ENCODE measurements around the gene COX4I2.
"Not testable (repeated sequence)": the region's sequence is repeated elsewhere in the genome, so short reads cannot be mapped to it uniquely, and the experiment has no call there.

Gene COX4I2

DNA sequence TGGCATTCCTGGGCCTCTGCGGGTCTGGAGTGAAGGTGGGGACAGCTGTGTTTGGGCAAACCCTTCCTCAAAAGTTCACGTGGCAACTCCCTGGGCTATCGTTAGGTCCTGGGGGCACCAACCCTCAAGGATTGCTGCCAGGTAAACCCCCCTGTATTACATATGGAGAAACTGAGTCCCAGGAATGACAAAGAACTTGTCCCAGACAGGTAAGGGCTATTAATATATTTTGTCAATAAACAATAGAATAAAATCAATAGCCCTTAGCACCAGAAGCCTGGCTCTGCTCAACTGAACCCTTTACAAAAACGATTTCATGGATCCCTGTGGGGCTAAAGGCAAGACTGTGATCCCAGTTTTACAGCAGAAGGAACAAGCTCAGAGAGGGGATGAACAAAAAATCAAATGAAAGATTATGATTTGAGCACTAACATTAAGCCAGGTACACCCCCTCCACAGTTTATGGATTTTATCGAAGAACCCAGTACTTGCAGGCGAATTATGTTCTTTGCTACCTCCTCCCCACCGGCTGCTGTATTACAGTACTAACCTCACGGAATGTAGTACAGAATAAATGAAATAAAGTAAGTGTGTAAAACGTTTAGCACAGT, 30.0 kb upstream of the COX4I2 start:
- in situ Hi-C loops (cut with HindIII; ENCODE audit: low sequenced_read_pairs), result no loop called here

DNA sequence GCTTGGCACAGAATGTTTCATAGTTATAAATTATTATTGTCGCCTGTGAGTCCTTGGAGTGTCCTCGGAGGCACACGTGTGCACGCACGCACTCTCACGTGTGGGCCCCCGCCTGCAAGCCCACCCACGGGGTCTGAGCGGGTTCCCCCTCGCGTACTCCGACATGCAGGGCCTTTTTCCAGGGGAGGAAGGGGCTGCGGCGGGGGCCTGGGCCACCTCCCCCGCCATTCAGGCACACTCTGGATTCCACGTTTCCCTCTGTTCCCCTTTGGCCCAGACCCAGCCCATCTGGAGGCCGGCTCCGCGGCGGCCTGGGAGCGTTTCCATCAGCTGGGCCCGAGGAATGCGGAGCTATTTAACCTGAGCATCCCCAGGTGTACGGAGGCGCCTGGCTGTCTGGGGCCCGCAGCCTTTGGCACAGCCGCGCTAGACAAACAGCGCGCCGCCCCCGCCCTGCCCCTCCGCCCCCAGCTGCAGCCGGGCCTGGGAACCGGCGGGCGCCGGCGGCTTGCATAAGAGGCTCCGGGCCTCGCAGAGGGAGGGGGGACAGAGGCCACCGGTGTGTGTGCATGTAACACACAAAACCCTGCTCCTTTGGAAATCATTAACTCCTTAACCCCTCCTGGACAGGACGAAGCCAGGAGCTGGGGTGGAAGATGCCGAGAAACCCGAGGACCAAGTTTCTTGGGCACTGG, 29.3 kb upstream of the COX4I2 start:
- in situ Hi-C loops (cut with HindIII; ENCODE audit: low sequenced_read_pairs), result no loop called here

DNA sequence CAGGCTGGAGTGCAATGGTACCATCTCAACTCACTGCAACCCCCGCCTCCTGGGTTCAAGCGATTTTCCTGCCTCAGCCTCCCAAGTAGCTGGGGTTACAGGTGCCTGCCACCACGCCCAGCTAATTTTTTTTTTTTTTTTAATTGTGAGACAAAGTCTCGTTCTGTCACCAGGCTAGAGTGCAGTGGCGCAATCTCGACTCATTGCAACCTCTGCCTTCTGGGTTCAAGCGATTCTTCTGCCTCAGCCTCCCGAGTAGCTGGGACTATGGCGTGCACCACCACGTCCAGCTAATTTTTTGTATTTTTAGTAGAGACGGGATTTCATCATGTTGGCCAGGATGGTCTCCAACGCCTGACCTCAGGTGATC, 25.5 kb upstream of the COX4I2 start:
- in situ Hi-C loops (cut with HindIII; ENCODE audit: low sequenced_read_pairs), result not testable (repeated sequence)

DNA sequence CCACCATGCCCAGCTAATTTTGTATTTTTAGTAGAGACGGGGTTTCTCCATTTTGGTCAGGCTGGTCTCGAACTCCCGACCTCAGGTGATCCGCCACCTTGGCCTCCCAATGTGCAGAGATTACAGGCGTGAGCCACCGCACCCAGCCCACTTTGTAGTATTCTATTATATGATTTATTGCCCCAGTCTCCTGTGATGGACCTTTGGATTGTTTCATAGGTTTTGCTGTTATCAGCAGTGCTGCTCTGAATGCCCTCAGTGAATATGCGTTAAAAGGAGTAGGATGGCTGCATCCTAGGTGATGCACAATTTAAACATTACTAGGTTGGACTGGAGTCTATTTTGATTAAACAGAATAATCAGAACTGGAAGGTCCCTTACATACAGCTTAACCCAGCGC, 22.3 kb upstream of the COX4I2 start:
- in situ Hi-C loops (cut with HindIII; ENCODE audit: low sequenced_read_pairs), result no loop called here

DNA sequence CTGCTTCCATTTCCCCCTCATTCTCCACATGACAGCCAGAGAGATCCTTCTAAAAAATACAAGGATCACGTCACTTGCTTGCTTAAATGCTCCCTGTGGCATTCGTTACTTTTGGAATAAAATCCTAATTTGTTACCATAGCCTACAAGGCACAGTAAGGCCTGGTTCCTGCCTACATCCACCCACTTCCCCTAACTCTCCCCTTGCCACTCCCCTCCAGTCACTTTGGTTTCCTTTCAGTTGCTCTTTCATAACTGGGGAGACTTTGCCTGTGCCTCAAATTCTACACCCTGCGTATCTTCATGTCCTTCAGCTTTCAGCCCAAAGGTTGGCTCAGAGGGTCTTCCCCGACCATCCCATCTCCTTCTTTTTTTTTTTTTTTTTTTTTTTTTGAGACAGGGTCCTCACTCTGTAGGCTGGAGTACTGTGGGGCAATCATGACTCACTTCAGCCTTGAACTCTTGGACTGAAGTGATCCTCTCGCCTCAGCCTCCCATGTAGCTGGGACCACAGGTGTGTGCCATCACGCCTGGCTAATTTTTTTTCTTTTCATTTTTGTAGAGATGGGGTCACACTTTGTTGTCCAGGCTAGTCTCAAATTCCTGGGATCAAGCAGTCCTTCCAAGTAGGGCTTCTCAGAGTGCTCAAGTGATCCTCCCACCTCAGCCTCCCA, 20.1 kb upstream of the COX4I2 start:
- in situ Hi-C loops (cut with HindIII; ENCODE audit: low sequenced_read_pairs), result no loop called here

DNA sequence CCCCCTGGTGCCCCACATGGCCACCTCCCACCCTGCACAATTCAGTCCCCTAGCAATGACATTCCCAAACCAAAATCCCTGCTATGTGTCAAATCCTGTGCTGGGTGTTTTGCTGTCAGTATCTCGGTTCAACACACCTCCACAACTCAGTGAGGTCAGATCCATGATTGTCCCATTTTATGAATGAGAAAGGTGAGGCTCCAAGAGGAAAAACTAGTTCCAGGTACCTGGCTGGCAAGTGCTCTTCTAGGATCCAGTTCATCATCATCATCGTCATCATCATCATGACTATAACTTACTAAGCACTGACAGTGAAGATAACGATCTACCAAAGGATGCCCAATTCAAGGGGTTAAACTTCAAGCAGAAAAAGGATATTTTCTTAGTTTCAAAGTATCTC, 17.5 kb upstream of the COX4I2 start:
- in situ Hi-C loops (cut with HindIII; ENCODE audit: low sequenced_read_pairs), result no loop called here

DNA sequence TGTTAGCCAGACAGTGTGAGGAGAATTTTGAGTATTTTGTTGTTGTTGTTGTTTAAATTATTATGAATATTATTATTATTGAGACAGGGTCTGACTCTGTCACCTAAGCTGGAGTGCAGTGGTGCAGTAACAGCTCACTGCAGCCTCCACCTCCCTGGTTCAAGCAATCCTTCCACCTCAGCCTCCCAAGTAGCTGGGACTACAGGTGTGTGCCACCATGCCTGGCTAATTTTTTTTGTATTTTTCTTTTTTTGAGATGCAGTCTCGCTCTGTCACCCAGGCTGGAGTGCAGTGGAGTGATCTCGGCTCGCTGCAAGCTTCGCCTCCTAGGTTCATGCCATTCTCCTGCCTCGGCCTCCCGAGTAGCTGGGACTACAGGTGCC, 14.6 kb upstream of the COX4I2 start:
- in situ Hi-C loops (cut with HindIII; ENCODE audit: low sequenced_read_pairs), result not testable (repeated sequence)

DNA sequence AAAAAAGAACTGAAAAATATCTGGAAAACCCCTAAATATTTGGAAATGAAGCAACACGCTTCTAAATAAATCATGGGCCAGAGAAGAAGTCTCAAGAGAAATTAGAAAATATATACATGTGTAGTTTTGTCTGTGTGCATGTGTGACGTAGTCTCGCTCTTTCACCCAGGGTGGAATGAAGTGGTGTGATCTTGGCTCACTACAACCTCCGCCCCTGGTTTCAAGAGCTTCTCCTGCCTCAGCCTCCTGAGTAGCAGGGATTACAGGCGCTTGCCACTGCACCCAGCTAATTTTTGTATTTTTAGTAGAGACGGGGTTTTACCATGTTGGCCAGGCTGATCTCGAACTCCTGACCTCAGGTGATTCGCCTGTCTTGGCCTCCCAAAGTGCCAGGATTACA, 11.2 kb upstream of the COX4I2 start:
- in situ Hi-C loops (cut with HindIII; ENCODE audit: low sequenced_read_pairs), result not testable (repeated sequence)

DNA sequence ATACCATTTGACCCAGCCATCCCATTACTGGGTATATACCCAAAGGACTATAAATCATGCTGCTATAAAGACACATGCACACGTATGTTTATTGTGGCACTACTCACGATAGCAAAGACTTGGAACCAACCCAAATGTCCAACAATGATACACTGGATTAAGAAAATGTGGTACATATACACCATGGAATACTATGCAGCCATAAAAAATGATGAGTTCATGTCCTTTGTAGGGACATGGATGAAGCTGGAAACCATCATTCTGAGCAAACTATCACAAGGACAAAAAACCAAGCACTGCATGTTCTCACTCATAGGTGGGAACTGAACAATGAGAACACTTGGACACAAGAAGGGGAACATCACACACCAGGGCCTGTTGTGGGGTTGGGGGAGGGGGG, 9.7 kb upstream of the COX4I2 start:
- in situ Hi-C loops (cut with HindIII; ENCODE audit: low sequenced_read_pairs), result not testable (repeated sequence)

DNA sequence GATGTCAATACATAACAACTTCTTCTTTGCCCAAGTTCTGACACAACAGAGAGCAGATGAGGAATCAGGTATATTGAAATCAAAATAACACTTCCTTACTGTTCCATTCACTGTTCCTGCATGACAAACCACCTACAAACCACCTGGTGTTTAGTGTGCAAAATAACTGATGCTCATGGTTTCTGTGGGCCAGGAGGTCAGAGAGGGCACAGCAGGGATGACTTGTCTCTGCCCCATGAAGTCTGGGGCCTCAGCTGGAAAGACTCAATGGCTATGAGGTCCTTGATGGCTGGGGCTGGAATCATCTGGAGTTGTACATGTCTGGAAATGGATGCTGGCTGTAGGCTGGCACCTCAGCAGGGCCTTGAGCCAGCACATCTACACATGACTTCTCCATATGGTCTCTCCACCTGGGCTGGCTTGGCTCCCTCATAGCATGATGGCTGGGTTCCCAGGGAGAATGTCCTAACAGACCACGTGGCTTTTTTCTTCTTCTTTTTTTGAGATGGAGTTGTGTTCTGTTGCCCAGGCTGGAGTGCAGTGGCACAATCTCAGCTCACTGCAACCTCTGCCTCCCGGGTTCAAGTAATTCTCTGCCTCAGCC, 7.4 kb upstream of the COX4I2 start:
- in situ Hi-C loops (cut with HindIII; ENCODE audit: low sequenced_read_pairs), result no loop called here

DNA sequence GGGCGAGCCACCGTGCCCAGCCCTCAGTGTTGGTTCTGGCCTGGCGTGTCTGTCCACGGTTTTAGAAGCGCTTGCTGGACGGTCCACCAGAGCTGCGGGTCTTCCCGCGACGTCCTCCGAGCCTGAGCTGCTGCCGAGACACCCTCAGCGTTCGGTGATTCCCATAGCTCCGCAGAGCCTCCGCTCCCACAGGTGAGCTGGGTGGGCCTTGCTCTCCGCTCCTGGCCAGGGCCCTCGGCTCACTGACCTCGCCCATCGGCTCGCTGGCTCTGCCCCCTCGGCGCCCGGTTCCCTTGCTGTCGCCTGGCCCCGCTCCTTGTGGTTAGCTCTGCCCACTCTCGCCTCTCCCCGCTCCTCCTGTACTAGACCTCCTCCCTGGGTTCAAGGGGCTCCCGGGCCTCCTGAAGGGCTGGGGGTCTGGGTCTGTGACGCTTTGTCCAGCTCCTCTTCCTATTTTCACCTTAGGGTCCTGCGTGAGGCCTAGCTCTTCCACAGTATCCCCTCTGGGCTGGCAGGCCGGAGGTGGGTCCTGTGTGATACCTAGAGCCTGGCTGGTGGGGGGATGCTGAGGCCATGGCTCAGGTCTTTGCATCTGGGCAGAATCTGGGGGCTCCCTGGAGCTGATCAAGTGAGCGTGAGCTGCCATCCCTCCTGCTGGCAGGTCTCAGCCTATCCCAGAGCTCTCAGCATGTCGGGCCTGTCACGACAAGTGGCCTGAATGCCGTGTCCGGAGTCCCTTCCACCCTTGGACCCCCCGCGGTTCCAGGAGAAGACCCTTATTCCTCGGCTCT, 5.0 kb upstream of the COX4I2 start:
- in situ Hi-C loops (cut with HindIII; ENCODE audit: low sequenced_read_pairs), result no loop called here

DNA sequence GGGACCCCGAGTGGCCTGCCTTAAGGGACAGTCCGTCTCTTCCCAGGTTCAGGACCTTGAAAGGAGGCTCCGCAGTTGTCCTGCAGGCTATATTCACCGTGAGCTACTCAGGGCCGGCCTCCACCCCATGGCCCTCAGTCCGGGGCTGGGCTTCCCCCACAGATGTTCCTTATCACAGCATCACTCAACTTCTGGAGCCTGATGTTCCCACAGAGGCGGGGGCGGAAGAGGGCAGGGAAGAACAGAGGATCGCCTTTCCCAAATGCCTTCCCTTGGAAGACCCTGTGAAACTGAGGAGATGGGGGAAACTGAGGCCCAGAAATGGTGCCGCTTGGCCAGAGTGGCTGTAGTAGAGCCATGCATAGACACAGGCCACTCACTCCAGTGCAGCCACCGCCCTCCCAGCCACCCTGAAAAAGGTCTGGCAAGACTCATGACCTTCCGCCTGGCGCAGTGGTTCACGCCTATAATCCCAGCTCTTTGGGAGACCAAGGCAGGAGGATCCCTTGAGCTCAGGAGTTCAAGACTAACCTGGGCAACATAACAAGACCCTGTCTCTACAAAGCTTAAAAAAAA, 4.3 kb upstream of the COX4I2 start:
- in situ Hi-C loops (cut with HindIII; ENCODE audit: low sequenced_read_pairs), result no loop called here

DNA sequence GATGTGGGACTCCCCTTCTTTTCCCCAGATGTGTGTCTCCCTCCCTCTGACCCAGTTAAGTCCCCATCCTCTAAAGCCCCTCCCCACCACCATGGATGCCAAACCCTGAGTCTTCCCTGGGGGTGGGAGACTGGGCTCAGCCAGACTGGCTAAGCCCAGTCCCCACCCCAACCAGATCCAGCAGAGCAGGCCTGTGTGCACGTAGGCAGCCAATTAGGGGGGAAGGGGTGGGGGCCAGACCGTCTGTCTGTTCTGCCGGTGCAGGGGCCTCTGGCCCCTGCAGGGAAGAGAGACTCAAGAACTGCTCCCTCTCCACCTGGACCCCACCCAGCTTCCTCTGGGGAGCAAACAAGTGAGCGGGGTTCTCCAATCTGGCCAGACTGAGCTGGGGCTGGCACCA, 605 bp downstream of the COX4I2 start:
- in situ Hi-C loops (cut with HindIII; ENCODE audit: low sequenced_read_pairs), result no loop called here

DNA sequence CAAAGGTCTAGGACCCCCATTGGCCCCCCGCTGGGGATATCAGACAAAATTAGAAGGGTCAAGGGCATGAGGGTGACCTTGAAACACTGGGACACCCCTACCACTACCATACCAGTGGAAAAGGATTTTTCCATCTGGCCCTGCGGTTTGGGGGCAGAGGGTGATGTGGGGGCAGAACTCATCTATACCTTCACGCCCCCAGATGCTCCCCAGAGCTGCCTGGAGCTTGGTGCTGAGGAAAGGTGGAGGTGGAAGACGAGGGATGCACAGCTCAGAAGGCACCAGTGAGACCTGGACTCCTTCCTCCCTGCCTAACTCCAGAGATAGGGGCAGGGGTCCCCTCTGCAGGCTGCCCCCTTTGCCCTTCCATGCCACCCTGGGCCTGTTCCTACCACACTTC, 1.1 kb downstream of the COX4I2 start:
- in situ Hi-C loops (cut with HindIII; ENCODE audit: low sequenced_read_pairs), result no loop called here

DNA sequence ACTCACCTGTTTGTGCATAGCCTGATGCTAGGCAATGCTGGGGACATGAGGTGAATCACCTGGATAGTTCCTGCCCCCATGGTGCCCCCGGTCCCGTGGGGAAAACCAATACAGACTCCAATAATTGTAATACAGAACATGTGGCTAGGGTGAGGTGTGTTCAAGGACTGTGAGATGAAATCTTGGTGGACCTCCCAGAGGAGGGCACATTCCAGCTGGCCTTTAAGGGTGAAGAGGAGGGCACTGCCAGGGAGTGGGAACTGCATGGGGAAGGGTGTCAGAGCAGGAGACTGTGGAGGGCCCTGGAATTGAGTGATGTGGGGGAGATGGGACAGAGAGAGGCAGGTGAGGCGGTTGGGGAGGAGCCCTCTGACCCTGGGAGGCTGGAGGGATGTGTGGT, 2.5 kb downstream of the COX4I2 start:
- in situ Hi-C loops (cut with HindIII; ENCODE audit: low sequenced_read_pairs), result no loop called here

DNA sequence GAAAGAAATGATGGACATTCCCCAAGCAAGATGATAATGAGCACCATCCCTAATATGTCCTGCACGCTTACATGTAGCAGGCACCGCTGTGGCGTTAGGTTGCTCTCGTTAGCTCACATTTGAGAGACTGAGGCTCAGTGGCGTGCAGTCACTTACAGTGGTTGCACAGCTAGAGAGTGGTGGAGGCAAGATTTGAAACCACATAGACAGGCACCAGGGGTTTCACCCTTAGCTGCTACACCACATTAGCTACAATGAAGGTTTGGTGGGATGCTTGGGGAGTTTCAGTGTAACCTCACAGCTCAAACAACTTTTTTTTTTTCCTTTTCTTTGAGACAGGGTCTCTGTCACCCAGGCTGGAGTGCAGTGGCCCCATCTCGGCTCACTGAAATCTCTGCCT, 3.7 kb downstream of the COX4I2 start:
- in situ Hi-C loops (cut with HindIII; ENCODE audit: low sequenced_read_pairs), result no loop called here

DNA sequence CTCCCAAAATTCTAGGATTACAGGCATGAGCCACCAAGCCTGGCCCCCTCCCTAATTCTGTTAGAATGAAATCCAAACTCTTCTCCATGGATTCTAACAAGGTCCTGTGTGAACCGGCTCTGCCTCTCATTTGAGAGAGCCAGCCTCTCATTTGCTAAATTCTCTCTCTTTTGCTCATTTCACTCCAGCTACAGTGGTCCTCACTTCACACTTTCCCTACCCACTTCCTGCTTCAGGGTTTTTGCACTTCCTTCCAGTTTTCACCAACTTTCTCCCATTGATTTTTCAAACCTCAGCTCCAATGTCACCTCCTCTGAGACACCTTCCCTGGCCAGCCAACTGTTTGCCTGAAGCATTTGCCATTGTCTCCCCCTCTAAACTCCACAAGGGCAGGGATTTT, 5.1 kb downstream of the COX4I2 start:
- in situ Hi-C loops (cut with HindIII; ENCODE audit: low sequenced_read_pairs), result no loop called here

DNA sequence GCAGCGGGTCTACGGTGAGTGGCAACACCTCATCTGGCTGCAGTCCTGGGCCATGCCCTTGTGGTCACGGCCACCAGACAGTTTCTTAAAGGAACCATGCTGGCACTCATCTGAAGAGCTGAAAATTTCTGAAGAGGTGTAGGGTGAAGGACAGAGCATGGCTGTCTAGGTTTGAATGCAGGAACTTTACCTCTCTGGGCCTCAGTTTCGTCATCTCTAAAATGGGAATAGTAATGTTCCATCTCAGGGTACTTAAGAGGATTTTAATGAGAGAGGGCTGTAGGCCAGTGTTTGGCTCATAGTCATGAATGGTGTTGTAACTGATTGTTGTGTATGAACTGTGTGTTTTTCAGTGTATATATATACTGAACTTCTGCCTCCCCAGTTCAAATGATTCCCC, 5.8 kb downstream of the COX4I2 start:
- in situ Hi-C loops (cut with HindIII; ENCODE audit: low sequenced_read_pairs), result no loop called here

DNA sequence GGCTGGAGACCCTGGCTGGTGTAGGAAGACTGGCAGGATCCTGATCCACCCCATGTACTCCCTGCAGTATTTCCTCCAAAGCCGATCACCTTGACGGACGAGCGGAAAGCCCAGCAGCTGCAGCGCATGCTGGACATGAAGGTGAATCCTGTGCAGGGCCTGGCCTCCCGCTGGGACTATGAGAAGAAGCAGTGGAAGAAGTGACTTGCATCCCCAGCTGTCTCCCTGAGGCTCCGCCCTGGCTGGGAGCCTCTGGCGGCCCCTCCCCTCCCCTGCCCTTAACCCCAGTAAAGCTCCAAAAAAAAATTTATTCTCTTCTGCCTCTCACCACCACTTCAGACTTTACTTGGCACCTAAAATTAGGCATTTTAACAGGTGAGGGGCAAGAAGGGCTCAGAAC, 7.0 kb downstream of the COX4I2 start:
- in situ Hi-C loops (cut with HindIII; ENCODE audit: low sequenced_read_pairs), result no loop called here

DNA sequence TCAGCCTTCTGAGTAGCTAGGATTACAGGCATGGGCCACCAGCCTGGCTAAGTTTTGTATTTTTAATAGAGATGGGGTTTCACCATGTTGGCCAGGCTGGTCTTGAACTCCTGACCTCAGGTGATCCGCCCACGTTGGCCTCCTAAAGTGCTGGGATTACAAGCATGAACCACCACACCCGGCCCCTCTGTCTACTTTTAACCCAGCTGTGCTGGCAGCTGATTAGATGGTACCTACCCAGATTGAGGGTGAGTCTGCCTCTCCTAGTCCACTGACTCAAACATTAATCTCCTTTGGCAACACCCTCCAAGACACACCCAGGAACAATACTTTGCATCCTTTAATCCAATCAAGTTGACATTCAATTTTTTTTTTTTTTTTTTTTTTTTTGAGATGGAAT, 10.4 kb downstream of the COX4I2 start:
- in situ Hi-C loops (cut with HindIII; ENCODE audit: low sequenced_read_pairs), result not testable (repeated sequence)

DNA sequence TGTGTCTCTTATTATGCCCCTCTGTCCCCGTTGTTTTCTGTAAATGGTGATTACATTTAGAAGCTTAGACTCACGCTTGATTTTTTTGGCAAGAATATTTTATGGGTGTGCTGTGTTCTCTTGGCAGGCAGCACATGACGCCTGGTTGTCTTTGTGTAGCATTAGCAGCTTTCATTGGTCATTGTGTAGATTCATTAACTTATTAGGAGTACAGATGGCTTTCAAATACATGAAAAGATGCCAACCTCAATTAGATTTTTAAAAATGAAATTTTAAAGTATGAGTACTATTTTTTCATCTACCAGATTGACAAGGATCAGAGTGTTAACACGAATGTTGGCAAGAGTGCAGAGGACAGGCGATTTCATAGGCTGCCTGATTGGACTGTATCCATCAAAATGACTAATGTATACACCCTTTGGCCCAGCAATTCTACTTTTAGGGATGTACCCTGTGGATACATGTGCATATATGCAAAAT, 15.2 kb downstream of the COX4I2 start:
- in situ Hi-C loops (cut with HindIII; ENCODE audit: low sequenced_read_pairs), result no loop called here

Measured in DLD1 (cell line).